ENCODE results near the gene PRDM16. TPM values are rescaled to one million over a fixed set of nuclear protein-coding genes. Genes with fewer than 3 reads are reported as not detected.

Gene PRDM16
- polyA plus RNA-seq, 2 of the 4 experiments (the other 2 are of a cell fraction) = 0.03 to 0.35 TPM

GRCh38 chr1:3020263-3020909 lies 48.6 kb upstream of the PRDM16 start:
- 51% methylated on average over 10 of the region's 12 CpGs for WGBS (ENCODE audit: missing lambda C conversion rate)
- ATAC-seq = no peak
- H3K4me3 ChIP-seq = no peak overlapping the region
- DNase-seq (ENCODE audit: low read depth in 1 of 2, low spot score in 1 of 2) = no peak
- H3K4me1 ChIP-seq = no peaks in the 10 kb centered on the region
- no peak overlapping the region for H3K4me2 ChIP-seq
- no peaks in the 10 kb centered on the region for H3K9me3 ChIP-seq
- H3K27ac ChIP-seq = no peak overlapping the region
- CTCF ChIA-PET = interaction anchor here (0.8 to 1.1 kb wide), 2 partner anchors 433 to 451 kb away, joined by 3 read pairs; no protein-coding TSS in a partner anchor
- POLR2A ChIA-PET = no interaction called here
- TF ChIP-seq ESRRA (IDR thresholded peaks at IDR 0.05; ENCODE audit: borderline replicate concordance, low read length) (no peak), PBX3 (IDR thresholded peaks at IDR 0.05) (no peak), CHD4 (IDR thresholded peaks at IDR 0.05; ENCODE audit: borderline replicate concordance) (no peak), EHF (CRISPR knock-in tag; IDR thresholded peaks at IDR 0.05) (no peak), RCOR1 (IDR thresholded peaks at IDR 0.05; ENCODE audit: low read depth, low read length) (no peak), HOXA7 (CRISPR knock-in tag; IDR thresholded peaks at IDR 0.05) (no peak), POLR2A (IDR thresholded peaks at IDR 0.05; ENCODE audit: low read length) (no peak), KDM1A (IDR thresholded peaks at IDR 0.05; ENCODE audit: low read depth) (no peak), HDAC2 (IDR thresholded peaks at IDR 0.05) (no peak), REST (IDR thresholded peaks at IDR 0.05) (no peak), RNF2 (IDR thresholded peaks at IDR 0.05; ENCODE audit: borderline replicate concordance, low read depth) (no peak), FOSB (CRISPR knock-in tag; IDR thresholded peaks at IDR 0.05) (no peak), ZNF302 (CRISPR knock-in tag; IDR thresholded peaks at IDR 0.05) (no peak), HES2 (IDR thresholded peaks at IDR 0.05) (no peak), ATOH8 (CRISPR knock-in tag; IDR thresholded peaks at IDR 0.05; ENCODE audit: low read depth) (no peak), CBX8 (IDR thresholded peaks at IDR 0.05) (no peak), MAX (IDR thresholded peaks at IDR 0.05) (no peak), NPAS2 (CRISPR knock-in tag; IDR thresholded peaks at IDR 0.05; ENCODE audit: borderline replicate concordance) (no peak), POLR2AphosphoS2 (conservative IDR thresholded peaks at IDR 0.05; ENCODE audit: low read length) (no peak)
- FAIRE-seq = no peak

- ChIA-PET CTCF (interaction anchor here (1.1 to 1.6 kb wide), 3 partner anchors 8 to 432 kb away, joined by 3 to 6 read pairs (median 4); no protein-coding TSS in a partner anchor), POLR2A (no interaction called here)
- TF ChIP-seq MAX (IDR thresholded peaks at IDR 0.05) = no peak
- TF ChIP-seq MAFK (IDR thresholded peaks at IDR 0.05; ENCODE audit: partially characterized antibody) = no peak
- no peak for TF ChIP-seq ELK1 (IDR thresholded peaks at IDR 0.05; ENCODE audit: low read depth, low read length)
- TF ChIP-seq NFE2L2 (conservative IDR thresholded peaks at IDR 0.05; ENCODE audit: low read length) = no peak
- TF ChIP-seq BHLHE40 (IDR thresholded peaks at IDR 0.05; ENCODE audit: low read depth, low read length) = no peak
- no peak for TF ChIP-seq FOXS1 (CRISPR knock-in tag; IDR thresholded peaks at IDR 0.05)
- TF ChIP-seq RARB (CRISPR knock-in tag; IDR thresholded peaks at IDR 0.05) = no peak
- no peak for TF ChIP-seq MYC (IDR thresholded peaks at IDR 0.05; ENCODE audit: borderline replicate concordance, low read length)
- no peak for TF ChIP-seq HOXB13 (CRISPR knock-in tag; IDR thresholded peaks at IDR 0.05; ENCODE audit: low read depth)
- TF ChIP-seq TP53 (CRISPR knock-in tag; IDR thresholded peaks at IDR 0.05) = no peak
- TF ChIP-seq EHMT2 (IDR thresholded peaks at IDR 0.05; ENCODE audit: low read depth) = no peak
- no peak for TF ChIP-seq CBX8 (IDR thresholded peaks at IDR 0.05)
- no peak for TF ChIP-seq HOXB5 (CRISPR knock-in tag; IDR thresholded peaks at IDR 0.05)
- TF ChIP-seq KDM1A (IDR thresholded peaks at IDR 0.05; ENCODE audit: low read depth) = no peak
- Histone ChIP-seq H3K27ac (no peak within 1 kb of the TSS), H3K4me1 (no peaks in the 10 kb centered on the region), H3K4me2 (no peak within 1 kb of the TSS), H3K4me3 (no peak within 1 kb of the TSS), H3K9me3 (no peaks in the 10 kb centered on the region)
- ATAC-seq (no peak), DNase-seq (ENCODE audit: low read depth in 1 of 2, low spot score in 1 of 2) (no peak), FAIRE-seq (no peak)
- 0% methylated on average over 2 of the region's 8 CpGs for WGBS (ENCODE audit: missing lambda C conversion rate)
These were observed 47.8 kb upstream of the PRDM16 start, which contains the start of gene ACTRT2 for GRCh38 chr1:3021233-3021671. Gene ACTRT2 (plus strand): TSS chr1:3021467. CDS start chr1:3021687, 220 bp downstream.

Measured in A549 (cell line).